IPS DF 6.9 (cell line): ENCODE data around the gene SLC1A2.

ENCODE experiments used
- DNase-seq: peaks from one replicate; pipeline ENCODE4 v3.0.0-alpha.2; 2013; ENCODE audit warnings: low read depth, low spot score
- H3K27ac ChIP-seq: one replicate; pipeline ENCODE4 v1.5.1; 2013; ENCODE audit warnings: low read length, control low read depth
- H3K27me3 ChIP-seq: 2 replicates; pipeline ENCODE4 v1.6.1; 2013; ENCODE audit warnings: mild to moderate bottlenecking, low read length; ENCODE audit not compliant: control insufficient read depth, insufficient read depth
- H3K36me3 ChIP-seq: 2 replicates; pipeline ENCODE4 v1.6.1; 2013; ENCODE audit warnings: low read length; ENCODE audit not compliant: control insufficient read depth, insufficient read depth
- H3K4me1 ChIP-seq: 2 replicates; pipeline ENCODE4 v1.6.1; 2013; ENCODE audit warnings: low read length; ENCODE audit not compliant: control insufficient read depth, insufficient read depth
- H3K4me3 ChIP-seq: 2 replicates; pipeline ENCODE4 v1.5.1; 2013; ENCODE audit warnings: mild to moderate bottlenecking, low read length
- H3K9me3 ChIP-seq: 2 replicates; pipeline ENCODE4 v1.6.1; 2013; ENCODE audit warnings: low read length, inconsistent platforms; ENCODE audit not compliant: control insufficient read depth, insufficient read depth
- WGBS: extraction: QIAGEN DNeasy Blood & Tissue Kit; methylation state at CpG from one replicate; pipeline ENCODE4 v1.1.7; 2013; ENCODE audit warnings: mixed read lengths, missing lambda C conversion rate; ENCODE audit not compliant: insufficient read length, insufficient coverage; 5-methylcytosine and 5-hydroxymethylcytosine counted together

Gene SLC1A2

GRCh38 chr11:35340071-35340470, 79.3 kb downstream of the SLC1A2 start:
- no peaks in the 10 kb centered on the region for H3K9me3 ChIP-seq
- no peaks in the 10 kb centered on the region for H3K4me1 ChIP-seq
- no peak overlapping the region for H3K27ac ChIP-seq
- no peaks in the 10 kb centered on the region for H3K36me3 ChIP-seq
- DNase-seq, result no peak
- H3K27me3 ChIP-seq, result no peaks in the 10 kb centered on the region
- H3K4me3 ChIP-seq, result no peak overlapping the region
- WGBS, result no CpG with 5 or more reads among the region's 3 CpGs

- DNase-seq, result no peak
- H3K36me3 ChIP-seq, result no peaks in the 10 kb centered on the region
- no peaks in the 10 kb centered on the region for H3K4me1 ChIP-seq
- H3K27me3 ChIP-seq, result no peaks in the 10 kb centered on the region
- H3K4me3 ChIP-seq, result no peak overlapping the region
- WGBS, result no CpG with 5 or more reads among the region's 2 CpGs
- H3K9me3 ChIP-seq, result no peaks in the 10 kb centered on the region
- H3K27ac ChIP-seq, result no peak overlapping the region
Measured at GRCh38 chr11:35338921-35339320, 80.4 kb downstream of the SLC1A2 start.

GRCh38 chr11:35337914-35338305, 81.4 kb downstream of the SLC1A2 start:
- no peak overlapping the region for H3K4me3 ChIP-seq
- no peak overlapping the region for H3K27ac ChIP-seq
- DNase-seq, result no peak
- no CpG with 5 or more reads among the region's 2 CpGs for WGBS
- H3K36me3 ChIP-seq, result no peaks in the 10 kb centered on the region
- H3K27me3 ChIP-seq, result no peaks in the 10 kb centered on the region
- H3K4me1 ChIP-seq, result no peaks in the 10 kb centered on the region
- no peaks in the 10 kb centered on the region for H3K9me3 ChIP-seq

GRCh38 chr11:35337136-35337913, 82.0 kb downstream of the SLC1A2 start:
- Histone ChIP-seq H3K27me3 (no peaks in the 10 kb centered on the region), H3K36me3 (no peaks in the 10 kb centered on the region), H3K9me3 (no peaks in the 10 kb centered on the region), H3K4me1 (no peaks in the 10 kb centered on the region), H3K4me3 (no peak overlapping the region), H3K27ac (no peak overlapping the region)
- WGBS, result no CpG with 5 or more reads among the region's 3 CpGs
- no peak for DNase-seq

- WGBS, result no CpG with 5 or more reads among the region's 1 CpG
- H3K4me1 ChIP-seq, result no peaks in the 10 kb centered on the region
- H3K27ac ChIP-seq, result no peak overlapping the region
- no peaks in the 10 kb centered on the region for H3K36me3 ChIP-seq
- DNase-seq, result no peak
- H3K4me3 ChIP-seq, result no peak overlapping the region
- no peaks in the 10 kb centered on the region for H3K27me3 ChIP-seq
- no peaks in the 10 kb centered on the region for H3K9me3 ChIP-seq
Measured at GRCh38 chr11:35336726-35337125, 82.6 kb downstream of the SLC1A2 start.

GRCh38 chr11:35335226-35335625, 84.1 kb downstream of the SLC1A2 start:
- no peak for DNase-seq
- Histone ChIP-seq H3K27me3 (no peaks in the 10 kb centered on the region), H3K36me3 (no peaks in the 10 kb centered on the region), H3K27ac (no peak overlapping the region), H3K4me3 (no peak overlapping the region), H3K9me3 (no peaks in the 10 kb centered on the region), H3K4me1 (no peaks in the 10 kb centered on the region)
- no CpG with 5 or more reads among the region's 2 CpGs for WGBS

- DNase-seq, result no peak
- no peaks in the 10 kb centered on the region for H3K9me3 ChIP-seq
- peaks cover 5% of the 10 kb centered on the region for H3K27me3 ChIP-seq
- no CpG with 5 or more reads among the region's 5 CpGs for WGBS
- no peak overlapping the region for H3K27ac ChIP-seq
- no peak overlapping the region for H3K4me3 ChIP-seq
- H3K36me3 ChIP-seq, result no peaks in the 10 kb centered on the region
- H3K4me1 ChIP-seq, result peaks cover 2% of the 10 kb centered on the region; the same call in 1 of the 2 replicates
Measured at GRCh38 chr11:35334385-35335090, 84.8 kb downstream of the SLC1A2 start.

GRCh38 chr11:35332524-35332923, 86.8 kb downstream of the SLC1A2 start:
- no CpG with 5 or more reads among the region's 2 CpGs for WGBS
- Histone ChIP-seq H3K27me3 (peaks cover 7% of the 10 kb centered on the region), H3K27ac (no peak overlapping the region), H3K4me1 (peaks cover 2% of the 10 kb centered on the region; the same call in 1 of the 2 replicates), H3K4me3 (no peak overlapping the region), H3K9me3 (no peaks in the 10 kb centered on the region), H3K36me3 (no peaks in the 10 kb centered on the region)
- DNase-seq, result no peak

GRCh38 chr11:35330931-35331330, 88.4 kb downstream of the SLC1A2 start:
- no CpG with 5 or more reads among the region's 2 CpGs for WGBS
- peaks cover 2% of the 10 kb centered on the region; the same call in 1 of the 2 replicates for H3K4me1 ChIP-seq
- no peak for DNase-seq
- H3K27ac ChIP-seq, result no peak overlapping the region
- H3K4me3 ChIP-seq, result no peak overlapping the region
- H3K27me3 ChIP-seq, result peaks cover 7% of the 10 kb centered on the region
- H3K36me3 ChIP-seq, result no peaks in the 10 kb centered on the region
- H3K9me3 ChIP-seq, result no peaks in the 10 kb centered on the region

- DNase-seq, result peak; percentile 45
- WGBS, result no CpG with 5 or more reads among the region's 3 CpGs
- Histone ChIP-seq H3K4me3 (no peak overlapping the region), H3K27ac (no peak overlapping the region), H3K4me1 (peaks cover 2% of the 10 kb centered on the region; the same call in 1 of the 2 replicates), H3K36me3 (no peaks in the 10 kb centered on the region), H3K9me3 (no peaks in the 10 kb centered on the region), H3K27me3 (peaks cover 7% of the 10 kb centered on the region)
Measured at GRCh38 chr11:35330156-35330889, 89.0 kb downstream of the SLC1A2 start.
